CD4-positive, alpha-beta memory T cell (primary cell): ENCODE measurements around the gene BSN. TPM values are rescaled to one million over a fixed set of nuclear protein-coding genes. Genes with fewer than 3 reads are reported as not detected.

Experiments used
- CTCF ChIA-PET: fragments of 350-600 bp; sonication (Branson Sonifier 250); formaldehyde crosslinking; loops from one replicate; lab custom pipeline; 2021; ENCODE audit warnings: inconsistent platforms; ENCODE audit not compliant: partially characterized antibody; lab: Charles Lee
- POLR2A ChIA-PET: fragments of 350-600 bp; sonication (Branson Sonifier 250); formaldehyde crosslinking; loops from one replicate; lab custom pipeline; 2021; ENCODE audit not compliant: partially characterized antibody; lab: Charles Lee
- DNase-seq, 5 donors: peaks; one replicate each; pipeline versions ENCODE4 v3.0.0 to v3.0.0-alpha.2; 2020 to 2022; ENCODE audit warnings: mixed read lengths in 1 of 5
- H3K27ac ChIP-seq: one replicate; pipeline ENCODE4 v1.7.0; 2013; ENCODE audit warnings: low read depth, low read length
- H3K27me3 ChIP-seq: 2 replicates; pipeline ENCODE4 v1.7.0; 2013; ENCODE audit warnings: mild to moderate bottlenecking, low read length, moderate library complexity; ENCODE audit not compliant: insufficient read depth
- H3K36me3 ChIP-seq: 2 replicates; pipeline ENCODE4 v1.7.0; 2013; ENCODE audit warnings: mild to moderate bottlenecking, low read length, moderate library complexity; ENCODE audit not compliant: insufficient read depth
- H3K4me1 ChIP-seq: 2 replicates; pipeline ENCODE4 v1.7.0; 2013; ENCODE audit warnings: mild to moderate bottlenecking, low read length, moderate library complexity; ENCODE audit not compliant: insufficient read depth
- H3K4me3 ChIP-seq, 2 donors: one replicate each; pipeline ENCODE4 v1.7.0; 2013; ENCODE audit warnings: low read length in 2 of 2, mild to moderate bottlenecking in 1 of 2
- H3K9me3 ChIP-seq, 2 donors: one replicate each; pipeline ENCODE4 v1.7.0; 2013; ENCODE audit warnings: low read length in 2 of 2, control low read depth in 1 of 2; ENCODE audit not compliant: control insufficient read depth in 1 of 2
- H3K27ac Mint-ChIP-seq, 7 donors: one replicate each; pipeline ENCODE4 v1.8.0; 2020 to 2021; ENCODE audit warnings: mixed read lengths in 7 of 7, mild to moderate bottlenecking in 6 of 7, inconsistent platforms in 3 of 7, moderate library complexity in 3 of 7
- H3K27me3 Mint-ChIP-seq, 2 donors: one replicate each; pipeline ENCODE4 v1.8.0; 2020 to 2021; ENCODE audit warnings: mixed read lengths in 2 of 2
- H3K36me3 Mint-ChIP-seq, 2 donors: one replicate each; pipeline ENCODE4 v1.8.0; 2020 to 2021; ENCODE audit warnings: mixed read lengths in 2 of 2, inconsistent platforms in 1 of 2, mild to moderate bottlenecking in 1 of 2
- H3K4me1 Mint-ChIP-seq, 4 donors: one replicate each; pipeline ENCODE4 v1.8.0; 2020 to 2021; ENCODE audit warnings: mixed read lengths in 4 of 4, mild to moderate bottlenecking in 1 of 4
- H3K4me3 Mint-ChIP-seq, 8 donors: one replicate each; pipeline ENCODE4 v1.8.0; 2020 to 2021; ENCODE audit warnings: mixed read lengths in 8 of 8, mild to moderate bottlenecking in 7 of 8, moderate library complexity in 6 of 8, inconsistent platforms in 3 of 8
- H3K9me3 Mint-ChIP-seq, 8 donors: one replicate each; pipeline ENCODE4 v1.8.0; 2020 to 2021; ENCODE audit warnings: mixed read lengths in 8 of 8, mild to moderate bottlenecking in 5 of 8, inconsistent platforms in 3 of 8, moderate library complexity in 1 of 8
- intact Hi-C: fragments of 100-400 bp; cut with micrococcal nuclease; formaldehyde crosslinking; loops from one replicate; pipeline ENCODE4 v1.15.1; 2023
- polyA plus RNA-seq, 2 donors: library from polyadenylated mRNA; unstranded; fragments of 300-500 nt; fragmentation: Illumina TruSeq; gene quantifications; one replicate each; pipeline ENCODE4 v1.2.3, GENCODE V29; 2021
- total RNA-seq, 2 experiments: library from RNA; stranded (reverse); gene quantifications; one replicate each; pipeline ENCODE4 v1.2.3, GENCODE V29; 2021

The BSN gene
- total and polyA plus RNA-seq, 4 experiments from 2014 or later, result 0.01 to 0.15 (median 0.06) TPM; not detected in 1

GRCh38 chr3:49609314-49609713, 55.0 kb downstream of the BSN start:
- Histone ChIP-seq H3K4me1 (no peaks in the 10 kb centered on the region), H3K4me3 (no peak overlapping the region), H3K9me3 (no peaks in the 10 kb centered on the region), H3K27ac (no peak overlapping the region), H3K36me3 (no peaks in the 10 kb centered on the region), H3K27me3 (no peaks in the 10 kb centered on the region)
- Mint-ChIP-seq H3K36me3 (peaks cover 0 to 4% of the 10 kb centered on the region in 2 donors), H3K9me3 (peaks cover 0 to 9% (median 4%) of the 10 kb centered on the region in 8 donors), H3K4me3 (no peak overlapping the region), H3K27ac (peak overlapping the region in 1 of 7 donors; percentile 80), H3K27me3 (no peaks in the 10 kb centered on the region), H3K4me1 (peaks cover 0 to 2% (median 1%) of the 10 kb centered on the region in 4 donors)
- POLR2A ChIA-PET, result no interaction called here
- DNase-seq, result no peak
- CTCF ChIA-PET, result interaction anchor here (1.1 kb wide), 1 partner anchor 69 kb away, joined by 4 read pairs; no protein-coding TSS in a partner anchor
- intact Hi-C loops, result no loop called here

DNA sequence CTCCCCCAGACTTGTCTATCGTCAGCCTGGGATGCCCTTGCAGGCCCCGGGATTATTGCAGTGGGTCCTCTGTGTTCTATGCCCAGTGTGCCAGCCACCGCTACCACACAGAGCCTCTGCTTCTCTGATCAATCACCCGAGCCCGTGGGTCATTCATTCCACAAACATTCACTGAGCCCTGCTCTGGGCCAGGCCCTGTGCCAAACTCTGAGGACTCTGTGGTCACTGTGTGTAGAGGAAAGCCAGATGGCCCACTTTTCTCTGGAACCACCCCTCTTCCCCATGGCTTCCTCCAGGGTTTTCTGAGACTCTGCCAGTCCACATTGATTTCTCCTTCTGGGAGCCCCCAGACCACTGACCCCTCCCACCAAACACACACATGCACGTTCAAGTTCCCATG, 55.5 kb downstream of the BSN start:
- no peaks in the 10 kb centered on the region for H3K9me3 ChIP-seq
- H3K36me3 Mint-ChIP-seq, result peaks cover 0 to 4% of the 10 kb centered on the region in 2 donors
- CTCF ChIA-PET, result interaction anchor here (0.6 kb wide), 1 partner anchor 87 kb away, joined by 3 read pairs; no protein-coding TSS in a partner anchor
- H3K9me3 Mint-ChIP-seq, result peaks cover 0 to 9% (median 4%) of the 10 kb centered on the region in 8 donors
- no peaks in the 10 kb centered on the region for H3K36me3 ChIP-seq
- no peaks in the 10 kb centered on the region for H3K27me3 ChIP-seq
- DNase-seq, result no peak
- H3K4me1 ChIP-seq, result no peaks in the 10 kb centered on the region
- intact Hi-C loops, result no loop called here
- H3K4me3 ChIP-seq, result no peak overlapping the region
- POLR2A ChIA-PET, result no interaction called here
- no peak overlapping the region for H3K4me3 Mint-ChIP-seq
- no peaks in the 10 kb centered on the region for H3K27me3 Mint-ChIP-seq
- H3K27ac ChIP-seq, result no peak overlapping the region
- H3K4me1 Mint-ChIP-seq, result no peaks in the 10 kb centered on the region
- no peak overlapping the region for H3K27ac Mint-ChIP-seq

- no peak for DNase-seq
- POLR2A ChIA-PET, result no interaction called here
- CTCF ChIA-PET, result interaction anchor here (0.6 to 1.2 kb wide), 2 partner anchors 71 to 88 kb away, joined by 3 read pairs; no protein-coding TSS in a partner anchor
Observed at GRCh38 chr3:49610666-49611280, 56.5 kb downstream of the BSN start.

DNA sequence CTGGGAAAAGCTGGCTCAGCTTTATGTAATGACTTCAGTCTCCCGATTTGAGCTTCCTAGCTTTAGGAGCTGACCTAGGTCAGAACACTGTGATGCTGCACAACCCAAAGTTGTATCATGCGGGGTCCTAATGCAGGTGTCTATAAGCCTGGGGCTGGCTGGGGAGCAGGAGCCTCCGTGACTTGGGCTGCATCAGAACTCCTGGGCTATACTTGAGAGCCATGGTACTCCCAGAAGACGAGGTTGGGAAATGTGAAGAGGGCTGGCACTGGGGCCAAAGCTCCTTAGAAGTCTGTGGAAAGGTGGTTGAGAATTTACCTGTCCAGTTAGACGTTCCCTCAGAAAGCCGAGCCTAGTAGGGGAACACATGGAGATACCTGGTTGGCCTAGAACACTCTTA, 57.0 kb downstream of the BSN start:
- Mint-ChIP-seq H3K27ac (no peak overlapping the region), H3K36me3 (peaks cover 0 to 4% of the 10 kb centered on the region in 2 donors), H3K9me3 (peaks cover 0 to 9% (median 4%) of the 10 kb centered on the region in 8 donors), H3K27me3 (no peaks in the 10 kb centered on the region), H3K4me1 (no peaks in the 10 kb centered on the region), H3K4me3 (no peak overlapping the region)
- Histone ChIP-seq H3K36me3 (no peaks in the 10 kb centered on the region), H3K9me3 (no peaks in the 10 kb centered on the region), H3K4me3 (no peak overlapping the region), H3K27ac (no peak overlapping the region), H3K27me3 (no peaks in the 10 kb centered on the region), H3K4me1 (no peaks in the 10 kb centered on the region)
- ChIA-PET CTCF (interaction anchor here (1.2 kb wide), 1 partner anchor 71 kb away, joined by 3 read pairs; no protein-coding TSS in a partner anchor), POLR2A (no interaction called here)
- intact Hi-C loops, result no loop called here
- no peak for DNase-seq

More at GRCh38 chr3:49610666-49611280, 56.5 kb downstream of the BSN start:
- H3K4me1 ChIP-seq, result no peaks in the 10 kb centered on the region
- H3K27me3 Mint-ChIP-seq, result no peaks in the 10 kb centered on the region
- intact Hi-C loops, result no loop called here
- H3K4me3 Mint-ChIP-seq, result no peak overlapping the region
- peaks cover 0 to 9% (median 4%) of the 10 kb centered on the region in 8 donors for H3K9me3 Mint-ChIP-seq
- H3K27ac ChIP-seq, result no peak overlapping the region
- no peaks in the 10 kb centered on the region for H3K36me3 ChIP-seq
- H3K4me3 ChIP-seq, result no peak overlapping the region
- H3K4me1 Mint-ChIP-seq, result no peaks in the 10 kb centered on the region
- no peaks in the 10 kb centered on the region for H3K27me3 ChIP-seq
- H3K9me3 ChIP-seq, result no peaks in the 10 kb centered on the region
- peaks cover 0 to 4% of the 10 kb centered on the region in 2 donors for H3K36me3 Mint-ChIP-seq
- no peak overlapping the region for H3K27ac Mint-ChIP-seq

- CTCF ChIA-PET, result interaction anchor here (1.2 kb wide), 1 partner anchor 72 kb away, joined by 3 read pairs; no protein-coding TSS in a partner anchor
- intact Hi-C loops, result no loop called here
- H3K27ac Mint-ChIP-seq, result no peak overlapping the region
Observed at GRCh38 chr3:49611719-49612118, 57.4 kb downstream of the BSN start.

GRCh38 chr3:49614936-49615335, 60.7 kb downstream of the BSN start:
- Histone ChIP-seq H3K27ac (no peak overlapping the region), H3K4me1 (no peaks in the 10 kb centered on the region), H3K4me3 (no peak overlapping the region), H3K27me3 (no peaks in the 10 kb centered on the region), H3K9me3 (no peaks in the 10 kb centered on the region), H3K36me3 (no peaks in the 10 kb centered on the region)
- peaks cover 0 to 4% of the 10 kb centered on the region in 2 donors for H3K36me3 Mint-ChIP-seq
- ChIA-PET CTCF (interaction anchor here (0.9 kb wide), 1 partner anchor 75 kb away, joined by 3 read pairs; no protein-coding TSS in a partner anchor), POLR2A (no interaction called here)
- no peak overlapping the region for H3K27ac Mint-ChIP-seq
- H3K27me3 Mint-ChIP-seq, result no peaks in the 10 kb centered on the region
- H3K4me3 Mint-ChIP-seq, result no peak overlapping the region
- H3K4me1 Mint-ChIP-seq, result no peaks in the 10 kb centered on the region
- peaks cover 0 to 9% (median 4%) of the 10 kb centered on the region in 8 donors for H3K9me3 Mint-ChIP-seq
- DNase-seq, result no peak
- intact Hi-C loops, result no loop called here

More at GRCh38 chr3:49611719-49612118, 57.4 kb downstream of the BSN start:
- DNase-seq, result no peak
- Mint-ChIP-seq H3K4me1 (no peaks in the 10 kb centered on the region), H3K27me3 (no peaks in the 10 kb centered on the region), H3K36me3 (peaks cover 0 to 4% of the 10 kb centered on the region in 2 donors), H3K9me3 (peaks cover 0 to 9% (median 4%) of the 10 kb centered on the region in 8 donors), H3K4me3 (no peak overlapping the region)
- H3K4me3 ChIP-seq, result no peak overlapping the region
- H3K27ac ChIP-seq, result no peak overlapping the region
- no peaks in the 10 kb centered on the region for H3K9me3 ChIP-seq
- POLR2A ChIA-PET, result no interaction called here
- no peaks in the 10 kb centered on the region for H3K36me3 ChIP-seq
- H3K4me1 ChIP-seq, result no peaks in the 10 kb centered on the region
- H3K27me3 ChIP-seq, result no peaks in the 10 kb centered on the region

- POLR2A ChIA-PET, result no interaction called here
- H3K4me3 Mint-ChIP-seq, result no peak overlapping the region
- H3K27ac Mint-ChIP-seq, result no peak overlapping the region
- DNase-seq, result no peak
- intact Hi-C loops, result no loop called here
- CTCF ChIA-PET, result no interaction called here
- H3K9me3 Mint-ChIP-seq, result peaks cover 0 to 9% (median 4%) of the 10 kb centered on the region in 8 donors
- no peak overlapping the region for H3K4me3 ChIP-seq
- H3K36me3 Mint-ChIP-seq, result peaks cover 0 to 4% of the 10 kb centered on the region in 2 donors
- no peaks in the 10 kb centered on the region for H3K36me3 ChIP-seq
- no peaks in the 10 kb centered on the region for H3K27me3 ChIP-seq
- H3K4me1 ChIP-seq, result no peaks in the 10 kb centered on the region
- H3K27me3 Mint-ChIP-seq, result no peaks in the 10 kb centered on the region
- H3K4me1 Mint-ChIP-seq, result no peaks in the 10 kb centered on the region
- H3K27ac ChIP-seq, result no peak overlapping the region
- no peaks in the 10 kb centered on the region for H3K9me3 ChIP-seq
Observed at GRCh38 chr3:49616061-49616460, 61.8 kb downstream of the BSN start.
